ENCODE results near the gene UCP2. TPM values are rescaled to one million over a fixed set of nuclear protein-coding genes. Genes with fewer than 3 reads are reported as not detected.
A peak's percentile ranks its signal among the peaks of the same experiment; 100 is the strongest.

UCP2 gene
- total and polyA plus RNA-seq, 2 donors from 2014 or later: 36.4 to 104 TPM

DNA sequence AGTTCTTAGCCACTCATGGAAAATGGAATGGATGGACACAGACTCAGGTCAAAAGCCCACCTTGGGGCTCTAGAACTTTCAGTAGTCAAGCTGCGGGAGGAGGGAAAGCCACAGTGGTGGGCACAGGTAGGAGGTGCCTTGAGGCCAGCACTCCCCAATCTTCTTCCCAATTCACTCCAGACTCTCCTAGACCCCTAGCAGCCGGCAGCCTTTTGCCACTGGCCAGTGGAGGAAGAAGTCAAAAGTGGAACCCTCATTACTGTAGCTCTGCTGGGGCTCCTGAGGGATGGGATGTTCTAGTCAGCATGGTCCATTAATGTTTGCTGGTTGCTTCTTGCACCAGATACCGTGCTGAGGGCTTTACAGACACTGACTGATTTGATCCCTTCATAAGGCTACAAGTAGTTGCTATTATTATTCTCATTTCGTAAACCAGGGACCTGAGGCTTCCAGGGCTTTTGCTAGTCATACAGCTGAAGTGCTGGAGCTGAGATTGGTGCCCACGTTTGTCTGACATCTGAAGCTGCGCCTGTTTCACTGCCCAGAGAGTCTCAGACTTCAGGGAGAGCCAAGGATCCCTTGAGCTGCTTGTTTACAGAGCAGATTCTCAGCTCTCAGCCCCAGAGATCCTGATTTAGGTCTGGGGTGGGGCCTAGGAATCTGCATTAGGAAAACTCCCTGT lies 25.2 kb upstream of the UCP2 start:
- no peaks in the 10 kb centered on the region for H3K27me3 ChIP-seq (ENCODE audit: control insufficient read depth, insufficient read depth, low read length)
- intact Hi-C loops (cut with DNase I): no loop called here
- H3K27ac ChIP-seq (ENCODE audit: low read depth in 2 of 2, low read length in 2 of 2): no peak overlapping the region
- TF ChIP-seq, protein P1, sequence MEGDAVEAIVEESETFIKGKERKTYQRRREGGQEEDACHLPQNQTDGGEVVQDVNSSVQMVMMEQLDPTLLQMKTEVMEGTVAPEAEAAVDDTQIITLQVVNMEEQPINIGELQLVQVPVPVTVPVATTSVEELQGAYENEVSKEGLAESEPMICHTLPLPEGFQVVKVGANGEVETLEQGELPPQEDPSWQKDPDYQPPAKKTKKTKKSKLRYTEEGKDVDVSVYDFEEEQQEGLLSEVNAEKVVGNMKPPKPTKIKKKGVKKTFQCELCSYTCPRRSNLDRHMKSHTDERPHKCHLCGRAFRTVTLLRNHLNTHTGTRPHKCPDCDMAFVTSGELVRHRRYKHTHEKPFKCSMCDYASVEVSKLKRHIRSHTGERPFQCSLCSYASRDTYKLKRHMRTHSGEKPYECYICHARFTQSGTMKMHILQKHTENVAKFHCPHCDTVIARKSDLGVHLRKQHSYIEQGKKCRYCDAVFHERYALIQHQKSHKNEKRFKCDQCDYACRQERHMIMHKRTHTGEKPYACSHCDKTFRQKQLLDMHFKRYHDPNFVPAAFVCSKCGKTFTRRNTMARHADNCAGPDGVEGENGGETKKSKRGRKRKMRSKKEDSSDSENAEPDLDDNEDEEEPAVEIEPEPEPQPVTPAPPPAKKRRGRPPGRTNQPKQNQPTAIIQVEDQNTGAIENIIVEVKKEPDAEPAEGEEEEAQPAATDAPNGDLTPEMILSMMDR (IDR thresholded peaks at IDR 0.05; ENCODE audit: borderline replicate concordance, extremely low read depth, insufficient read depth): no peak
- DNase-seq: no peak
- FAIRE-seq: no peak
- H3K36me3 ChIP-seq (ENCODE audit: control insufficient read depth in 2 of 3, insufficient read depth in 3 of 3, low read length in 3 of 3): peaks cover 0 to 6% (median 4%) of the 10 kb centered on the region in 3 donors
- H3K9me3 ChIP-seq (ENCODE audit: control insufficient read depth in 2 of 3, insufficient read depth in 1 of 3, low read length in 3 of 3): no peaks in the 10 kb centered on the region
- H3K4me1 ChIP-seq (ENCODE audit: control insufficient read depth in 2 of 3, insufficient read depth in 2 of 3, low read depth in 1 of 3, low read length in 3 of 3): peaks cover 0 to 5% (median 0%) of the 10 kb centered on the region in 3 donors
- H3K4me3 ChIP-seq (ENCODE audit: low read length in 3 of 3): no peak overlapping the region
- no peak overlapping the region for H3K9ac ChIP-seq (ENCODE audit: low read length in 3 of 3)

DNA sequence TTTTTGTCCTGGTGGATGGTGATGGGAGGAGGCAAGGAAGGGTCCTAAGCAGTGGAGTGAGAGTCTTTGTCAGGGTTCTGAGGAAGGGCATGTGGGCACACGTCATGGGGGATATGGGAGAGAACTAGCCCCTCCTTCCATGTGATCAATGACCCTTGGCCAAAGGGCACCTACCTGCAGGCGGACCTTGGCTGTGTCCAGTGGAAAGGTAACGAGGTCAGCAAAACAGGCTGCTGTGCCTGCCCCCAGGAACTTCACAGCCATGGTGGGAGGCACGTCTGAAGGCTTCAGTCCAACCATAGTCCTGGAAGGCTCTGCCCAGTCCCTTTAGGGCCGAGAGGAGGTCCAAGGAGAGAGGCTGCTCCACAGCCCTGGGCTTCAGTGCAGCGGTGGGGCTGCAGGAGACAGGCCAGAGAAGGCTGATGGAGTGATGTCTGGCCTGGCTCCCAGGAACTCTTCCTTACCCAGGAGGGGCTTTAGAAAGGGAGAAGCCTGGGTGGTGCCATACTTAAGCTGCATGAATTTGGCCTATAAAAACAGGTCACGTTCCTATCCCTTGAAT lies 24.2 kb upstream of the UCP2 start:
- Histone ChIP-seq H3K36me3 (ENCODE audit: control insufficient read depth in 2 of 3, insufficient read depth in 3 of 3, low read length in 3 of 3) (peaks cover 0 to 6% (median 4%) of the 10 kb centered on the region in 3 donors), H3K27ac (ENCODE audit: low read depth in 2 of 2, low read length in 2 of 2) (peak overlapping the region in 1 of 2 donors; percentile 34), H3K27me3 (ENCODE audit: control insufficient read depth, insufficient read depth, low read length) (no peaks in the 10 kb centered on the region), H3K9ac (ENCODE audit: low read length in 3 of 3) (no peak overlapping the region), H3K9me3 (ENCODE audit: control insufficient read depth in 2 of 3, insufficient read depth in 1 of 3, low read length in 3 of 3) (no peaks in the 10 kb centered on the region), H3K4me3 (ENCODE audit: low read length in 3 of 3) (no peak overlapping the region), H3K4me1 (ENCODE audit: control insufficient read depth in 2 of 3, insufficient read depth in 2 of 3, low read depth in 1 of 3, low read length in 3 of 3) (peaks cover 0 to 5% (median 0%) of the 10 kb centered on the region in 3 donors)
- intact Hi-C loops (cut with DNase I): no loop called here
- FAIRE-seq: no peak
- TF ChIP-seq, protein P1 (IDR thresholded peaks at IDR 0.05; ENCODE audit: borderline replicate concordance, extremely low read depth, insufficient read depth): no peak
- no peak for DNase-seq

DNA sequence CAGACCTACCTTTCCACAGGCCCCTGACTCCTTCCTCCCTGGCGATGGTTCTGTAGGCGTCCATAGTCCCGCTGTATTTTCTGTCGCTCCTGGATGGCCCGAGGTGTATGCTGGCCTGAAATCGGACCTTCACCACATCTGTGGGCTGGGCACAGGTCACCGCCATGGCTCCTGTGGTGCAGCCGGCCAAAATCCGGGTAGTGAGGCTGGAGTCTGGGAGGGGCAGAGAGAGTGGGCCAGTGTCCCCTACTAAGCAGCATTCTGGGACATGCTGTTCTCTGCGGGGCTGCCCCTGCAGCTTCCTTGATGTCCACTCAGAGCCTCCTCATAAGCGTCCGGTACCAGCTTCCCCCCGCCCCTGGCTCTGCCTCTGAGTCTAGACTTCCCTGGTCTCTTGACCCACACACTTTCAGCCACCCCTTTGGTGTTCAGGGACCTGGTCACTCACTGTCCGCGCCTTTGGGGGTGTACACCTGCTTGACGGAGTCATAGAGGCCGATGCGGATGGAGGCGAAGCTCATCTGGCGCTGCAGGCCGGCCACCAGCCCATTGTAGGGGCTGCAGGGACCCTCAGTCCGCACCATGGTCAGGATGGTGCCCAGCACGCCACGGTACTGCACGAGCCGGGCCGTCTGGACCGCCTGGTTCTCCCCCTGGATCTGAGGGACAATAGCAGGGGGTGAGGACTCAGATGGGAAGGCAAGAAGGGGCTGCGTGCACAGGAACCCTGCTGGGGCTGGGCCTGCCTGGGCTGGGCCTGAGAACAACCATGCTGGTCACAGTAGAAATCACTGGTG lies 23.3 kb upstream of the UCP2 start:
- FAIRE-seq: no peak
- DNase-seq: no peak
- H3K27me3 ChIP-seq (ENCODE audit: control insufficient read depth, insufficient read depth, low read length): no peaks in the 10 kb centered on the region
- H3K4me1 ChIP-seq (ENCODE audit: control insufficient read depth in 2 of 3, insufficient read depth in 2 of 3, low read depth in 1 of 3, low read length in 3 of 3): peaks cover 0 to 5% (median 0%) of the 10 kb centered on the region in 3 donors
- no peak overlapping the region for H3K4me3 ChIP-seq (ENCODE audit: low read length in 3 of 3)
- intact Hi-C loops (cut with DNase I): no loop called here
- H3K9me3 ChIP-seq (ENCODE audit: control insufficient read depth in 2 of 3, insufficient read depth in 1 of 3, low read length in 3 of 3): no peaks in the 10 kb centered on the region
- peaks cover 0 to 6% (median 4%) of the 10 kb centered on the region in 3 donors for H3K36me3 ChIP-seq (ENCODE audit: control insufficient read depth in 2 of 3, insufficient read depth in 3 of 3, low read length in 3 of 3)
- no peak overlapping the region for H3K9ac ChIP-seq (ENCODE audit: low read length in 3 of 3)
- TF ChIP-seq, protein P1 (IDR thresholded peaks at IDR 0.05; ENCODE audit: borderline replicate concordance, extremely low read depth, insufficient read depth): no peak
- H3K27ac ChIP-seq (ENCODE audit: low read depth in 2 of 2, low read length in 2 of 2): peak overlapping the region; percentile 13 to 34
